ENCODE measurements around the gene HIVEP2. TPM values are rescaled to one million over a fixed set of nuclear protein-coding genes. Genes with fewer than 3 reads are reported as not detected.

HIVEP2 gene
- total RNA-seq, 1 donor from 2014 or later = 3.0 TPM

- ATAC-seq (no peak), DNase-seq (ENCODE audit: low spot score) (no peak)
These were observed 18.8 kb downstream of the HIVEP2 start for GRCh38 chr6:142926177-142926493.

- DNase-seq (ENCODE audit: low spot score) (no peak), ATAC-seq (no peak)
These were observed 19.3 kb downstream of the HIVEP2 start for GRCh38 chr6:142925575-142926110.

- ATAC-seq (no peak), DNase-seq (ENCODE audit: low spot score) (no peak)
These were observed 26.5 kb downstream of the HIVEP2 start for GRCh38 chr6:142918339-142919042.

DNA sequence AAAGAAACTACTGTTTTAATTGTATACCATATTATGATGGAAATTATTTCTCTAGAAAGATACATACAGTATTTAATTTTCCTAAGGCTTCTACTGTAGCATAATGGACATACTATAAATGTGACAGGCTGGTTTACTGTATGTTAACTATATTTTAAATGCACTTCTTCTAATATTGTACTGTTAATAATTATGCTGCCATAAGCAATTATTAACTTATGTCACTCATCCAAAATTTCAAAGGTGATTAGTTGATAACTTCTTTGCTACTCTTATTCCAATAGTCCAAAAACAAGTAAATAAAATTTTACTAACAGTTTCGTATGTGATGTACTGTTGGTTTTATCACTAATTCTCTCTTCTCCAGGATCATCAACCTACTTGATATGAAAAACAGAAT, 28.1 kb downstream of the HIVEP2 start:
- DNase-seq (ENCODE audit: low spot score) = no peak
- no peak for ATAC-seq

- no peak for ATAC-seq
- no peak for DNase-seq (ENCODE audit: low spot score)
These were observed 29.9 kb downstream of the HIVEP2 start for GRCh38 chr6:142914937-142915697.

- DNase-seq (ENCODE audit: low spot score) (no peak), ATAC-seq (no peak)
These were observed 30.6 kb downstream of the HIVEP2 start for GRCh38 chr6:142914369-142914768.

DNA sequence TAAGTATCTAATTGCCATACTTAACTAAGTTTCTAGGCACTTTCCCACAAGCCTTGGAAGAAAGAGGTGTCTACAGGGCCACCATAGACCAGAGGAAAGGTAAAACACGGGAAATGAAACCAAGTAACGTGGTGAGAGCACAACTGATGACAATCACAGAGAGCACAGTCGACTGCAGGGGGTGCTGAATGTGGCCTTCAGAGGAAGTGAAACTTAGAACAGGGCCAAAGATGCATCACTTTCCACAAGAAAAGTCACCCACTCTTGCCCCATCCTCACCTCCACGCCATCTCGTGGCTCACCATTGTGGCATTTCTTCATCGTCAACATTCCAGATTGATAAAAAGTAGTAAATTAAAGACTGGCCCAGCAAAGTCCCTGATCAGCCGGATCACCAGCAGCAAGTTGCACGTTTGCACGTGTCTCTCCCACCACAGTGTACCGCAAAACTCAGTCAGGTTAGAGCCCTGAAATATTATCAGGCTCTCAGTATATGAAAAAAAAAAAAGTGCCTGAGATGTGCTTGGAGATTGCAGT, 31.4 kb downstream of the HIVEP2 start:
- DNase-seq (ENCODE audit: low spot score) (no peak), ATAC-seq (peak; percentile 34)

GRCh38 chr6:142913036-142913510, 31.9 kb downstream of the HIVEP2 start:
- ATAC-seq (no peak), DNase-seq (ENCODE audit: low spot score) (no peak)

GRCh38 chr6:142912125-142912524, 32.9 kb downstream of the HIVEP2 start:
- no peak for DNase-seq (ENCODE audit: low spot score)
- ATAC-seq = no peak

GRCh38 chr6:142911430-142911829, 33.5 kb downstream of the HIVEP2 start:
- ATAC-seq (no peak), DNase-seq (ENCODE audit: low spot score) (no peak)

- ATAC-seq = no peak
These were observed 35.3 kb downstream of the HIVEP2 start for GRCh38 chr6:142909686-142910085.

DNA sequence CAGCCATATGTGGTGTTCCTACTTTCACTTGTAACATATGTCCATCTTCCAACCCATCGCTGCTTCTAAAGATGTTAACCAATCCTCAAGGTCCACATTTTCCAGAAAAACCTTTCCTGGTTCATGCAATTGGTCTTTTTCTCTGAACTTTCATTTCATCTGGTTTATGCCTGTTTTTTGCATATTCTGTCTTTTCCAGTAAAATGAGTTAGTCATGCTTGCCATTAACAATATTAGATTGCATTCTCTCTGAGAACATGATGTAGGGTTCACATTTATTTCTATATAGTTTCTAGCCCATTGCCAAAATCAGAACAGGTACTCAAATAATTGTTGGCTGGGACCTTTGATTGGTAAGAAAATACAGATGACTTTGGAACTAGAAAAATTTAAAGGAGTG, 36.7 kb downstream of the HIVEP2 start:
- DNase-seq (ENCODE audit: low spot score) = no peak
- ATAC-seq = no peak

More at GRCh38 chr6:142909686-142910085, 35.3 kb downstream of the HIVEP2 start:
- DNase-seq (ENCODE audit: low spot score) = no peak

GRCh38 chr6:142907544-142907943, 37.4 kb downstream of the HIVEP2 start:
- DNase-seq (ENCODE audit: low spot score) (no peak), ATAC-seq (no peak)

- DNase-seq (ENCODE audit: low spot score) (no peak), ATAC-seq (no peak)
These were observed 38.0 kb downstream of the HIVEP2 start for GRCh38 chr6:142906945-142907470.

GRCh38 chr6:142903812-142904211, 41.2 kb downstream of the HIVEP2 start:
- no peak for ATAC-seq
- DNase-seq (ENCODE audit: low spot score) = no peak

GRCh38 chr6:142902636-142903053, 42.3 kb downstream of the HIVEP2 start:
- DNase-seq (ENCODE audit: low spot score) = no peak
- ATAC-seq = peak; percentile 54

GRCh38 chr6:142901611-142902010, 43.4 kb downstream of the HIVEP2 start:
- DNase-seq (ENCODE audit: low spot score) (no peak), ATAC-seq (no peak)

- ATAC-seq = no peak
These were observed 44.6 kb downstream of the HIVEP2 start for GRCh38 chr6:142900227-142900971.

GRCh38 chr6:142898927-142899895, 45.8 kb downstream of the HIVEP2 start:
- no peak for DNase-seq (ENCODE audit: low spot score)
- no peak for ATAC-seq

More at GRCh38 chr6:142900227-142900971, 44.6 kb downstream of the HIVEP2 start:
- DNase-seq (ENCODE audit: low spot score) = no peak

- ATAC-seq (no peak), DNase-seq (ENCODE audit: low spot score) (no peak)
These were observed 47.3 kb downstream of the HIVEP2 start for GRCh38 chr6:142897659-142898058.

Data from left lobe of liver (tissue), 2 donors.